Right lobe of liver (tissue), 6 donors: ENCODE measurements around the gene C1orf210. TPM values are rescaled to one million over a fixed set of nuclear protein-coding genes. Genes with fewer than 3 reads are reported as not detected.

ENCODE experiments used
- ATAC-seq, 4 donors: fragments of 200-7000 bp; cut with Tn5 transposase; one replicate each; pipeline ENCODE4 v1.9.1; 2020; ENCODE audit warnings: mild to moderate bottlenecking in 4 of 4, moderate library complexity in 4 of 4
- DNase-seq, 3 donors: peaks; one replicate each; pipeline ENCODE4 v3.0.0-alpha.2; 2020
- H3K27ac ChIP-seq, 3 donors: fragments of 200-600 bp; one replicate each; pipeline ENCODE4 v1.8.0; 2022
- H3K27me3 ChIP-seq, 2 donors: fragments of 200-600 bp; one replicate each; pipeline ENCODE4 v1.8.0; 2022
- H3K36me3 ChIP-seq, 4 donors: fragments of 200-600 bp; sonication (generic) in 1 of 4; one replicate each; pipeline versions ENCODE4 v1.5.1 to v1.8.0; 2017 to 2022; ENCODE audit warnings: control low read depth in 1 of 4
- H3K4me1 ChIP-seq, 4 donors: fragments of 200-600 bp; sonication (generic) in 1 of 4; one replicate each; pipeline versions ENCODE4 v1.5.1 to v1.8.0; 2017 to 2022; ENCODE audit warnings: control low read depth in 1 of 4
- H3K4me3 ChIP-seq, 3 donors: fragments of 200-600 bp; one replicate each; pipeline ENCODE4 v1.8.0; 2022
- H3K9me3 ChIP-seq, 4 donors: fragments of 200-600 bp; sonication (generic) in 1 of 4; one replicate each; pipeline versions ENCODE4 v1.5.1 to v1.8.0; 2017 to 2022; ENCODE audit warnings: control low read depth in 1 of 4
- CTCF ChIP-seq, 4 donors: fragments of 200-600 bp in 3 of 4; fragments of 450-650 bp in 1 of 4; IDR thresholded peaks; one replicate each; pipeline versions ENCODE4 v1.5.1 to v1.8.0; 2016 to 2022; ENCODE audit warnings: antibody characterized with exemption in 4 of 4, mild to moderate bottlenecking in 2 of 4
- POLR2A ChIP-seq: fragments of 450-650 bp; IDR thresholded peaks from one replicate; pipeline ENCODE4 v1.6.1; 2017; ENCODE audit warnings: antibody characterized with exemption, mild to moderate bottlenecking
- WGBS: methylation state at CpG from one replicate; pipeline ENCODE4 v1.1.6; 2018; ENCODE audit warnings: low coverage, low lambda C conversion rate; ENCODE audit not compliant: insufficient coverage; ENCODE audit errors: missing lambda C conversion rate; 5-methylcytosine and 5-hydroxymethylcytosine counted together
- intact Hi-C, 2 donors: fragments of 100-400 bp; cut with DNase I; formaldehyde crosslinking; loops; one replicate each; pipeline versions ENCODE4 v1.11.2 to v1.14.1; 2022
- total RNA-seq, 6 experiments: library from RNA; depleted of rRNA in 2 of 6; stranded (reverse); fragments of >200 nt in 2 of 6; fragmentation: NEBNext Ultra II Directional in 3 of 6; extraction: Animal tissue kit (Norgen Biotek cat#: 25700) in 3 of 6; gene quantifications; one replicate each; pipeline versions ENCODE4 v1.1.0 to v1.2.4, GENCODE V29; 2016 to 2023
- donor health status: DM: no; HTN: yes; CAD: no.
- donor health status: DM: no; HTN: no; CAD: no.
- donor health status: DM: no; HTN: no; CAD: no.
- donor health status: DM: no; HTN: yes; CAD: no.
- donor health status: DM: no; HTN: yes; CAD: no.

The C1orf210 gene
- total RNA-seq, 6 experiments from 2014 or later, result 0.58 to 2.7 (median 1.7) TPM

- no peaks in the 10 kb centered on the region for H3K27me3 ChIP-seq
Observed at GRCh38 chr1:43292216-43292615, 6.8 kb upstream of the C1orf210 start.

GRCh38 chr1:43288785-43289706 is 3.7 kb upstream of the C1orf210 start:
- no peaks in the 10 kb centered on the region for H3K36me3 ChIP-seq
- no peak for ATAC-seq
- no peak overlapping the region for H3K4me3 ChIP-seq
- peaks cover 0 to 9% (median 3%) of the 10 kb centered on the region in 4 donors for H3K4me1 ChIP-seq
- H3K27me3 ChIP-seq, result no peaks in the 10 kb centered on the region
- H3K27ac ChIP-seq, result no peak overlapping the region
- intact Hi-C loops, result no loop called here
- WGBS, result 58% methylated on average over 10 of the region's 12 CpGs
- H3K9me3 ChIP-seq, result no peaks in the 10 kb centered on the region
- peak in 1 of 3 donors; percentile 27 for DNase-seq
- TF ChIP-seq CTCF (IDR thresholded peaks at IDR 0.05), result no peak

More at GRCh38 chr1:43292216-43292615, 6.8 kb upstream of the C1orf210 start:
- no peak overlapping the region for H3K4me3 ChIP-seq
- no peaks in the 10 kb centered on the region for H3K9me3 ChIP-seq
- 67% methylated on average over 5 of the region's 7 CpGs for WGBS
- H3K4me1 ChIP-seq, result peaks cover 0 to 8% (median 4%) of the 10 kb centered on the region in 4 donors
- TF ChIP-seq POLR2A, result no peak
- TF ChIP-seq CTCF (IDR thresholded peaks at IDR 0.05), result no peak
- intact Hi-C loops, result no loop called here
- H3K36me3 ChIP-seq, result no peaks in the 10 kb centered on the region
- H3K27ac ChIP-seq, result no peak overlapping the region
- no peak for ATAC-seq
- DNase-seq, result no peak

DNA sequence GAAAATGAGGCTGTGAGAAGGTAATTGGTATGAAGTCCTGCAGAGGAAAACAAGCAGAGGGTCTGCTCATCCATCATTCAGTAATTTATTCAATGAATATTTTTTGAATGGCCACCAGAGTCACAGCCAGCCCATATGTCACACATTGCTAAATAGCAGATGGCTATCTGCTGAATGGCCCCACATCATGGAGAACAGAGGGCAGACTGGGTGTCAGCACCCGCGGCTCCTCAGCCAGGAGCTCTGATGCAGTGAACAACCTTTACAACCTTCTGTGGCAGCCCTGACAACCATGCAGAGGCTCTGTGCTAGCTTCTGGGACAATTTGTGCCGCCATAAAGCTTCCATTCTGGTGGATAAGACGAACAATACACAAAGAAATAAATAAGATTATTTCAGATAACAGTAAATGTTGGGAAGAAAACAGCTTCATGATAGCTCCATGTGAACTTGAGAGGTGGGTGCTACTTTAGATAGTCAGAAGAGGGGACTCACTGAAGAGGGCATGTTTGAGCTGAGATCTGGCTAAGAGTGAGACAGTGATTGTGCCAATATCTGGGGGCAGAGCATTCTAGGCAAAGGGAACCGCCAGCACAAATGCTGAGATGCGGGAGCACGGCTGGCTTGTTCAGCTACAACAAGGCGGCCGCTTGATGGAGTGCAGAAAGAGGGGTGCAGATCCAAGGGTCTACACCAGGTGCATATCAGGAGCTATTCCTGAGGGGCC is 2.8 kb upstream of the C1orf210 start:
- no peaks in the 10 kb centered on the region for H3K9me3 ChIP-seq
- no peaks in the 10 kb centered on the region for H3K27me3 ChIP-seq
- H3K4me3 ChIP-seq, result no peak overlapping the region
- DNase-seq (peak in 1 of 3 donors; percentile 27), ATAC-seq (no peak)
- intact Hi-C loops, result no loop called here
- TF ChIP-seq CTCF (IDR thresholded peaks at IDR 0.05), result no peak
- no peak for TF ChIP-seq POLR2A
- H3K4me1 ChIP-seq, result peaks cover 0 to 9% (median 3%) of the 10 kb centered on the region in 4 donors
- no peak overlapping the region for H3K27ac ChIP-seq
- 70% methylated on average over 5 of the region's 9 CpGs for WGBS
- no peaks in the 10 kb centered on the region for H3K36me3 ChIP-seq

DNA sequence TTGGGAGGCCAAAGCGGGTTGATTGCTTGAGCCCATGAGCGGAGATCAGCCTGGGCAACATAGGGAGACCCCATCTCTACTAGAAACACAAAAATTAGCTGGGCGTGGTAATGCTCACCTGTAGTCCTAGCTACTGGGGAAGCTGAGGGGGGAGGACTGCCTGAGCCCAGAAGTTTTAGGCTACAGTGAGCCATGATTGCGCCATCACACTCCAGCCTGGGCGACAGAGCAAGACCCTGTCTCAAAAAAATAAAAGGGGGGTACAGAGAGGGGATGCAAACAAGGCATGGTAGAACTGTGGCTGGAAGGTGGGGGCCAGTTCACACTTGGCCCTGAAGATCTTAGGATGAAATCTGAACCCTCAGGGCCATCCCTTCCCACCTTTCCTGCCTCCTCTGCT is 1.2 kb upstream of the C1orf210 start:
- TF ChIP-seq CTCF (IDR thresholded peaks at IDR 0.05), result no peak
- H3K4me3 ChIP-seq, result no peak overlapping the region
- H3K36me3 ChIP-seq, result no peaks in the 10 kb centered on the region
- H3K4me1 ChIP-seq, result peaks cover 0 to 26% (median 11%) of the 10 kb centered on the region in 4 donors
- no peak for ATAC-seq
- no peak overlapping the region for H3K27ac ChIP-seq
- no peaks in the 10 kb centered on the region for H3K9me3 ChIP-seq
- 96% methylated on average over 5 of the region's 5 CpGs for WGBS
- no peaks in the 10 kb centered on the region for H3K27me3 ChIP-seq
- intact Hi-C loops, result no loop called here
- DNase-seq, result no peak
